Cardiac fibroblast (primary cell): ENCODE data around the gene TTC29.

Experiments used
- DNase-seq, 2 donors: peaks; one replicate each; pipeline versions ENCODE4 v3.0.0 to v3.0.0-alpha.2; 2010; ENCODE audit warnings: low read depth in 2 of 2
- H3K4me3 ChIP-seq, 2 donors: replicated peaks in 1 of 2; 1 replicate in 1 of 2; 2 replicates in 1 of 2; pipeline ENCODE4 v1.5.1; 2011; ENCODE audit warnings: low read depth in 2 of 2, low read length in 2 of 2, mild to moderate bottlenecking in 2 of 2, moderate library complexity in 1 of 2
- CTCF ChIP-seq: IDR thresholded peaks from one replicate; pipeline ENCODE4 v1.5.1; 2011; ENCODE audit warnings: low read depth, mild to moderate bottlenecking, low read length, inconsistent platforms

Gene TTC29

GRCh38 chr4:146943691-146944375, 1.8 kb downstream of the TTC29 start:
- H3K4me3 ChIP-seq, result no peak overlapping the region
- no peak for TF ChIP-seq CTCF
- no peak for DNase-seq

- no peak overlapping the region for H3K4me3 ChIP-seq
- DNase-seq, result peak in 1 of 2 donors; percentile 10
- no peak for TF ChIP-seq CTCF
These were observed 13.5 kb downstream of the TTC29 start for GRCh38 chr4:146932116-146932515.

GRCh38 chr4:146930673-146931072, 15.0 kb downstream of the TTC29 start:
- no peak for DNase-seq
- TF ChIP-seq CTCF, result no peak
- no peak overlapping the region for H3K4me3 ChIP-seq

GRCh38 chr4:146927695-146928094, 18.0 kb downstream of the TTC29 start:
- TF ChIP-seq CTCF, result no peak
- H3K4me3 ChIP-seq, result no peak overlapping the region
- peak in 1 of 2 donors; percentile 21 for DNase-seq

- peak; percentile 76 for TF ChIP-seq CTCF
- peak; percentile 66 to 73 for DNase-seq
- no peak overlapping the region for H3K4me3 ChIP-seq
These were observed 29.1 kb downstream of the TTC29 start for GRCh38 chr4:146916479-146917076.

- DNase-seq, result no peak
- no peak for TF ChIP-seq CTCF
These were observed 30.5 kb downstream of the TTC29 start for GRCh38 chr4:146915132-146915531.

More at GRCh38 chr4:146915132-146915531, 30.5 kb downstream of the TTC29 start:
- no peak overlapping the region for H3K4me3 ChIP-seq
